Activated CD8-positive, alpha-beta T cell treated with anti-CD3 and anti-CD28 coated beads for 36 hours (primary cell): ENCODE results near the gene TRMT2B. TPM values are rescaled to one million over a fixed set of nuclear protein-coding genes. Genes with fewer than 3 reads are reported as not detected.

Experiments used
- ATAC-seq: fragments of 200-7000 bp; cut with Tn5 transposase; one replicate; pipeline ENCODE4 v1.10.0; 2021; ENCODE audit warnings: mild to moderate bottlenecking, moderate library complexity
- CTCF ChIA-PET: fragments of 350-600 bp; sonication (Branson Sonifier 250); formaldehyde crosslinking; loops from one replicate; lab custom pipeline; 2021; ENCODE audit warnings: antibody characterized with exemption; lab: Charles Lee
- POLR2A ChIA-PET: fragments of 350-600 bp; sonication (Branson Sonifier 250); formaldehyde crosslinking; loops from one replicate; lab custom pipeline; 2021; ENCODE audit warnings: antibody characterized with exemption; lab: Charles Lee
- DNase-seq: peaks from one replicate; pipeline ENCODE4 v3.0.0-alpha.2; 2020
- H3K27ac Mint-ChIP-seq: one replicate; pipeline ENCODE4 v1.8.0; 2021; ENCODE audit warnings: mild to moderate bottlenecking, mixed read lengths
- H3K27me3 Mint-ChIP-seq: one replicate; pipeline ENCODE4 v1.8.0; 2021; ENCODE audit warnings: mixed read lengths
- H3K36me3 Mint-ChIP-seq: one replicate; pipeline ENCODE4 v1.8.0; 2021; ENCODE audit warnings: low read depth, mixed read lengths
- H3K4me1 Mint-ChIP-seq: one replicate; pipeline ENCODE4 v1.8.0; 2021; ENCODE audit warnings: low read depth, mixed read lengths
- H3K4me3 Mint-ChIP-seq: one replicate; pipeline ENCODE4 v1.8.0; 2021; ENCODE audit warnings: mild to moderate bottlenecking, moderate library complexity, mixed read lengths
- H3K9me3 Mint-ChIP-seq: one replicate; pipeline ENCODE4 v1.8.0; 2021; ENCODE audit warnings: mixed read lengths
- intact Hi-C: fragments of 100-400 bp; cut with micrococcal nuclease; formaldehyde crosslinking; loops from one replicate; pipeline ENCODE4 v1.10.0; 2022
- total RNA-seq, 2 experiments: library from RNA; stranded (reverse); gene quantifications; one replicate each; pipeline ENCODE4 v1.2.3, GENCODE V29; 2021
- TF ChIP-seq, protein P1 (sequence below): fragments of 200-600 bp; IDR thresholded peaks from one replicate; pipeline ENCODE4 v1.8.0; 2022; ENCODE audit warnings: antibody characterized with exemption, mild to moderate bottlenecking

Gene TRMT2B
- total RNA-seq, 2 experiments from 2014 or later: 21.7 to 23.7 TPM

- intact Hi-C loops: no loop called here
- no peak overlapping the region for H3K4me3 Mint-ChIP-seq
- ChIA-PET CTCF (no interaction called here), POLR2A (no interaction called here)
- ATAC-seq: no peak
- no peak overlapping the region for H3K27ac Mint-ChIP-seq
- TF ChIP-seq, protein P1, sequence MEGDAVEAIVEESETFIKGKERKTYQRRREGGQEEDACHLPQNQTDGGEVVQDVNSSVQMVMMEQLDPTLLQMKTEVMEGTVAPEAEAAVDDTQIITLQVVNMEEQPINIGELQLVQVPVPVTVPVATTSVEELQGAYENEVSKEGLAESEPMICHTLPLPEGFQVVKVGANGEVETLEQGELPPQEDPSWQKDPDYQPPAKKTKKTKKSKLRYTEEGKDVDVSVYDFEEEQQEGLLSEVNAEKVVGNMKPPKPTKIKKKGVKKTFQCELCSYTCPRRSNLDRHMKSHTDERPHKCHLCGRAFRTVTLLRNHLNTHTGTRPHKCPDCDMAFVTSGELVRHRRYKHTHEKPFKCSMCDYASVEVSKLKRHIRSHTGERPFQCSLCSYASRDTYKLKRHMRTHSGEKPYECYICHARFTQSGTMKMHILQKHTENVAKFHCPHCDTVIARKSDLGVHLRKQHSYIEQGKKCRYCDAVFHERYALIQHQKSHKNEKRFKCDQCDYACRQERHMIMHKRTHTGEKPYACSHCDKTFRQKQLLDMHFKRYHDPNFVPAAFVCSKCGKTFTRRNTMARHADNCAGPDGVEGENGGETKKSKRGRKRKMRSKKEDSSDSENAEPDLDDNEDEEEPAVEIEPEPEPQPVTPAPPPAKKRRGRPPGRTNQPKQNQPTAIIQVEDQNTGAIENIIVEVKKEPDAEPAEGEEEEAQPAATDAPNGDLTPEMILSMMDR: no peak
- no peaks in the 10 kb centered on the region for H3K27me3 Mint-ChIP-seq
- H3K4me1 Mint-ChIP-seq: no peaks in the 10 kb centered on the region
- no peaks in the 10 kb centered on the region for H3K36me3 Mint-ChIP-seq
- DNase-seq: no peak
- no peaks in the 10 kb centered on the region for H3K9me3 Mint-ChIP-seq
Observed at GRCh38 chrX:100975212-100975611, 76.7 kb downstream of the TRMT2B start.

- H3K36me3 Mint-ChIP-seq: no peaks in the 10 kb centered on the region
- no peaks in the 10 kb centered on the region for H3K4me1 Mint-ChIP-seq
- no peak for DNase-seq
- no peak overlapping the region for H3K27ac Mint-ChIP-seq
- POLR2A ChIA-PET: no interaction called here
- no peaks in the 10 kb centered on the region for H3K27me3 Mint-ChIP-seq
- H3K4me3 Mint-ChIP-seq: no peak overlapping the region
- no peak for ATAC-seq
- intact Hi-C loops: no loop called here
- CTCF ChIA-PET: no interaction called here
- TF ChIP-seq, protein P1: no peak
- H3K9me3 Mint-ChIP-seq: no peaks in the 10 kb centered on the region
Observed at GRCh38 chrX:100973411-100973810, 78.5 kb downstream of the TRMT2B start.

GRCh38 chrX:100969936-100970335 is 82.0 kb downstream of the TRMT2B start:
- TF ChIP-seq, protein P1: no peak
- no peaks in the 10 kb centered on the region for H3K36me3 Mint-ChIP-seq
- ChIA-PET CTCF (no interaction called here), POLR2A (no interaction called here)
- no peaks in the 10 kb centered on the region for H3K9me3 Mint-ChIP-seq
- ATAC-seq: no peak
- no peak for DNase-seq
- H3K4me3 Mint-ChIP-seq: no peak overlapping the region
- H3K27me3 Mint-ChIP-seq: no peaks in the 10 kb centered on the region
- no peak overlapping the region for H3K27ac Mint-ChIP-seq
- no peaks in the 10 kb centered on the region for H3K4me1 Mint-ChIP-seq
- intact Hi-C loops: no loop called here

- TF ChIP-seq, protein P1: no peak
- DNase-seq: no peak
- CTCF ChIA-PET: no interaction called here
- no peaks in the 10 kb centered on the region for H3K36me3 Mint-ChIP-seq
- no peaks in the 10 kb centered on the region for H3K4me1 Mint-ChIP-seq
- no peaks in the 10 kb centered on the region for H3K9me3 Mint-ChIP-seq
- H3K27me3 Mint-ChIP-seq: no peaks in the 10 kb centered on the region
- POLR2A ChIA-PET: no interaction called here
- ATAC-seq: no peak
- intact Hi-C loops: no loop called here
- H3K4me3 Mint-ChIP-seq: no peak within 1 kb of the TSS
- H3K27ac Mint-ChIP-seq: no peak within 1 kb of the TSS
Observed at GRCh38 chrX:100969408-100969807, 82.5 kb downstream of the TRMT2B start, which contains the start of gene ARL13A. TSS of gene ARL13A (plus strand) at chrX:100969708. CDS start at chrX:100973690, 3,982 bp downstream.

DNA sequence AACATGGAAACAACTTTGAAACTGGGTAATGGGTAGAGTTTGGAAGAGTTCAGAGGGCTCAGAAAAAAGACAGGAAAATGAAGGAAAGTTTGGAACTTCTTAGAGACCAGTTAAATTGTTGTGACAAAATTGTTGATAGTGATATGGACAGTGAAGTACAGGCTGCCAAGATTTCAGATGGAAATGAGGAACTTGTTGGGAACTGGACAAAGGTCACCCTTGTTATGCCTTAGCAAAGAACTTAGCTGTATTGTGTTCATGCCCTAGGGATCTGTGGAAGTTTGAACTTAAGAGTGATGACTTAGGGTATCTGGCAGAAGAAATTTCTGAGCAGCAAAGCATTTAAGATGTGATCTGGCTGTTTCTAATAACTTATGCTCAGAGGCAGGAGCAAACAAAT is 87.5 kb downstream of the TRMT2B start:
- H3K9me3 Mint-ChIP-seq: no peaks in the 10 kb centered on the region
- ATAC-seq (no peak), DNase-seq (no peak)
- no peak overlapping the region for H3K27ac Mint-ChIP-seq
- intact Hi-C loops: no loop called here
- H3K27me3 Mint-ChIP-seq: no peaks in the 10 kb centered on the region
- H3K36me3 Mint-ChIP-seq: no peaks in the 10 kb centered on the region
- TF ChIP-seq, protein P1: no peak
- CTCF ChIA-PET: no interaction called here
- POLR2A ChIA-PET: no interaction called here
- H3K4me1 Mint-ChIP-seq: no peaks in the 10 kb centered on the region
- H3K4me3 Mint-ChIP-seq: no peak overlapping the region
